RKO (cell line): Measurements from ENCODE around the gene POLR2F.
"Not testable (repeated sequence)": the region's sequence is repeated elsewhere in the genome, so short reads cannot be mapped to it uniquely, and the experiment has no call there.

Source experiments
- DNase-seq: peaks from one replicate; pipeline ENCODE4 v3.0.0-alpha.2; 2016; ENCODE audit warnings: low spot score

Gene POLR2F

GRCh38 chr22:37953062-37953436 lies 450 bp upstream of the POLR2F start:
- peak; percentile 30 for DNase-seq

DNA sequence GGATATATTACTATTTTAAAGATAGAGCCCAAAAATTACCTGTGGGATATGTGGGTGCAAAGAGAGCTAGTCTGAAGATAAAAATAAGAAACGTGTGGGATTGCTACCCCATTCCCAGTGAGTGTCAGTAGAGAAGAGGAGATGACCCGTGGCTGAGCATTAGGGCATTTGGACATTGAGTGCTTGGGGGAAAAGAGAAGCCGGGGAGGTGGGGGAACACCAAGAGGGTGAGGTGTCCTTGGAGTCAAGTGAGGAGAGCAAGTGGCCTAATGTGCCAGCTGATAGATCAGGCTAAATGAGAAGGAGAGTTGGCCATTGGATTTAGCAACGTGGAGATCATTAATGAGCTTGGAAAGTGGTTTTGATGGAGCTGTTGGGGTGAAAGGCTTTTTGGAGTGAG lies 1.2 kb downstream of the POLR2F start:
- DNase-seq, result peak; percentile 40

GRCh38 chr22:37955825-37956397 lies 2.4 kb downstream of the POLR2F start:
- not testable (repeated sequence) for DNase-seq

GRCh38 chr22:37957232-37957631 lies 3.7 kb downstream of the POLR2F start:
- no peak for DNase-seq

- DNase-seq, result no peak
Observed at GRCh38 chr22:37959231-37959825, 5.8 kb downstream of the POLR2F start.

DNA sequence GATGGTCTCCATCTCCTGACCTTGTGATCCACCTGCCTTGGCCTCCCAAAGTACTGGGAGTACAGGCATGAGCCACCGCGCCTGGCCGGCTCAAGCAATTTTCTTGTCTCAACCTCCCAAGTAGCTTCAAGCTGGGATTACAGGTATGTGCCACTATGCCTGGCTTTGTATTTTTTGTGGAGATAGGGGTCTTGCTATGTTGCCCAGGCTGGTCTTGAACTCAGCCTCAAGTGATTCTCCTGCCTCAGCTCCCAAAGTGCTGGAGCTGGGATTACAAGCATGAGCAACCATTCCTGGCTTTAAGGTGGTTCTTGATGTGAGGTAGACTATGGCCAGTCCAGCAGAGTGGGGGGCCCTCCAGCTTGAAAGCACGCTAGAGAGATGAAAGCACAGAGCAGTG lies 7.6 kb downstream of the POLR2F start:
- no peak for DNase-seq

- no peak for DNase-seq
Observed at GRCh38 chr22:37965940-37966664, 12.6 kb downstream of the POLR2F start.

DNA sequence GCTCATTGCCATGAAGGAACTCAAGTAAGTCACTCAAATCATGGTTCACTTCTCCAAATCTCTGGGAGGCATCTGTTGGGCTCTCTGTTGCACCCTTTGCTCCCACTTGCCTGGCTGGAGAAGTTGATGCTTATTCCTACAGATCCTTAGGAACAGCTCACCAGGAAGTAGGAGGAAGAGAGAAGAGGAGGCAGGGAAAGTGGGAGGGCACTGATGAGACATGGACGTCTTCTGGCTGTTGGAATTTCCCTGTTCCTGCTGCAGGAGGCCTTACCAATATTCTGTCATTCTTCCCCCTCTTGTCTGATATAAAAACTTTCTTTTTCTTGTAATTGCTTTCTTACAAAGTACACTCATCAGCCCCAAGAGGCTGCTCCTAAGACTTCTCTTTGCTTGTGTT lies 13.6 kb downstream of the POLR2F start:
- DNase-seq, result no peak

GRCh38 chr22:37967637-37968451 lies 14.3 kb downstream of the POLR2F start:
- DNase-seq, result no peak

DNA sequence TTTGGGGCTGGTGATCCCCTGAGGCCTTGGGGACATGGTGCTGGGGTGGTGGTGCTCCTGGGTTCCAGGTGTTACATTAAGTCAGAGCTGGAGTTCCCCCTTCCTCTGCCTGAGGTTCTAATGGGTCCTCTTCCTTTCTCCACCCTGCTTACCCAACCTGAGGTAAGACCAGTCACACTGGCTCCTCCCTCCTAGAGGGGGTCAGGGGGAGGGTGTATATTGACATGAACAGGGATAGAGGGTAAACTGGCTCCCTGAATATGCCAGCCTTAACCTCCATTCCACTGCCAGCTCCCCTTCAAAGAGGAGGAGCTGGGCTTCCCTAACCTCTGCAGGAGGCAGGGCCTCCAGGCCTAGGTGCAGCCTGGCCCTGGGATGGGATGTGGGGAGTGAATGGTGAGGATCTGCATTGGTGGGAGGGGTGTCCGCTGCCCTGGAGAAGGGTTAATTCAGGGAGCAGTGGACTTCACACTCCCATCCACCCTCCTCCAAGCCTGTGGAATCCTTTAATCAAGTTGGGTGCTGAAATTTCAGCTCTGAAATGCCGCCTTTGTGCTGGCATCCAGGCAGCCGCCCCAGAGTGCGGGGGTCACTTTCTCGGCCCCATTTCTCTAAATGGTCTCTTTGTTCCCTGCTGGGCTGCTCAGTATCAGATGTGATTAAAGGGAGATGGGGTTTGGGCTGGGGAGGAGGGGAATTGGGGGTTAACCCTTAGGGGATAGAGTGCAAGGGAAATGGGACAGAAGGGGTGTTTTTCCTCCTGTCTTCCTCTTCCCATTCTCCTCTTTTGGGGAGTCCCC lies 15.2 kb downstream of the POLR2F start:
- no peak for DNase-seq

GRCh38 chr22:37970864-37971263 lies 17.4 kb downstream of the POLR2F start:
- no peak for DNase-seq

DNA sequence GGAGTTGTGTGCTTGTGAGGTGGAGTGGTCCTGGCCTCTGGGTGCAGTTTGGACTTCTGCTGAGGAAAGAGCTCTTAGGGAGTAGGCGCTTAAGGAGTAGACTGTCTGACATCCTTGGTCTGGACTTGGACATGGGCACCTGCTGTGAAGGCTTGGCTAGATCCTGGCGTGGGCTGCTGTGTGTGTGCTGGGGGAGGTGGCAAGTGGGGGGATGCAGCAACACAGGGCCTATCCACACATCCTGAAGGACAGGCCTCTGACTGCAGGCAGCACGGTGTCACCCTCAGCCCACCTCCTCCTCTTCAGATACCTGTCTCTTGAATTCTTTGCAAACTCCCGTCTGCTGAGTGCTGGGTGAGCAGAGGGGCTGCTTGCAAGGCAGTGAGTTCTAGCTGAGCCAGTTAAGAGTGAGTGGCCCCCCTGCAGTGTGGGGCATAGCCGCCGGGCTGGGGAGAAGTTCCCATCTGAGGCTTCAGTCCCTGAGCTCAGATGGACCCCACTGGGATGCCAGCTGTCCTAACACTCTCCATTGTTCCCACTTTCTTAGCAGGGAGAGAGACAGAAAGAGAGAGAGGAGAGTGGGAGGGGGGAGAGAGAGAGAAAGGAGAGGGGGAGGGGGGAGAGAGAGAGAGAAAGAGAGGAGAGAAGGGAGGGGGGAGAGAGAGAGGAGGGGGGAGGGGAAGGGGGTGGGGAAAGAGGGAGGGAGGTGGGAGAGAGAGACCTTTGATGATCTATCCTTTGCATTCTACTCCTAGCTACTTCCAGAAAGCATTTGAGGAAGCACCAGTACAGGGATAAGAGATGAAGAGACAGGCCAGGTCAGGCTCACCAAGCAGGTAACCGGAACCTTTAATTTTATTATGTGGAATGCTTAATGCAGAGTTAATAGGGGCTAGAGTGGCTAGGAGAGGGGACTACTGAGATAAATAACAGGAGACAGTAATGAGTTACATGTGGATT lies 18.3 kb downstream of the POLR2F start:
- no peak for DNase-seq

GRCh38 chr22:37972527-37972926 lies 19.0 kb downstream of the POLR2F start:
- no peak for DNase-seq

- DNase-seq, result no peak
Observed at GRCh38 chr22:37973271-37974170, 20.0 kb downstream of the POLR2F start.

- no peak for DNase-seq
Observed at GRCh38 chr22:37975153-37975552, 21.7 kb downstream of the POLR2F start.

GRCh38 chr22:37976022-37976421 lies 22.5 kb downstream of the POLR2F start:
- DNase-seq, result not testable (repeated sequence)

GRCh38 chr22:37976547-37976946 lies 23.0 kb downstream of the POLR2F start:
- no peak for DNase-seq

GRCh38 chr22:37979782-37980181 lies 26.3 kb downstream of the POLR2F start:
- no peak for DNase-seq

GRCh38 chr22:37981282-37982011 lies 27.9 kb downstream of the POLR2F start:
- DNase-seq, result no peak
